Nephron progenitor cell (in vitro differentiated cells): ENCODE results near the gene CD37.

Source experiments
- DNase-seq: peaks from one replicate; pipeline ENCODE4 v3.0.0; 2021
- H3K27ac Mint-ChIP-seq: 2 replicates; pipeline ENCODE4 v1.8.0; 2021; ENCODE audit warnings: mild to moderate bottlenecking, moderate library complexity, mixed read lengths
- H3K27me3 Mint-ChIP-seq: 2 replicates; pipeline ENCODE4 v1.8.0; 2021; ENCODE audit warnings: mild to moderate bottlenecking, low read depth, mixed read lengths; ENCODE audit not compliant: poor library complexity
- H3K36me3 Mint-ChIP-seq: 2 replicates; pipeline ENCODE4 v1.8.0; 2021; ENCODE audit warnings: low read depth, mixed read lengths
- H3K4me1 Mint-ChIP-seq: 2 replicates; pipeline ENCODE4 v1.8.0; 2021; ENCODE audit warnings: mixed read lengths
- H3K4me3 Mint-ChIP-seq: 2 replicates; pipeline ENCODE4 v1.8.0; 2021; ENCODE audit warnings: mild to moderate bottlenecking, moderate library complexity, mixed read lengths
- H3K9me3 Mint-ChIP-seq: 2 replicates; pipeline ENCODE4 v1.8.0; 2021; ENCODE audit warnings: mild to moderate bottlenecking, moderate library complexity, mixed read lengths
- CTCF ChIP-seq: fragments of 200-600 bp; sonication (generic); IDR thresholded peaks from 2 replicates; pipeline ENCODE4 v1.5.0; 2021; ENCODE audit warnings: antibody characterized with exemption

Gene CD37

GRCh38 chr19:49361438-49362047, 26.3 kb downstream of the CD37 start:
- peaks cover 37% of the 10 kb centered on the region for H3K36me3 Mint-ChIP-seq
- no peaks in the 10 kb centered on the region for H3K9me3 Mint-ChIP-seq
- H3K27ac Mint-ChIP-seq = peak overlapping the region; percentile 98
- H3K27me3 Mint-ChIP-seq = peaks cover 3% of the 10 kb centered on the region
- H3K4me1 Mint-ChIP-seq = peaks cover 40% of the 10 kb centered on the region
- peak; percentile 83 for DNase-seq
- H3K4me3 Mint-ChIP-seq = no peak overlapping the region
- TF ChIP-seq CTCF = no peak

- peaks cover 29% of the 10 kb centered on the region for H3K36me3 Mint-ChIP-seq
- H3K27me3 Mint-ChIP-seq = peaks cover 3% of the 10 kb centered on the region
These were observed 27.1 kb downstream of the CD37 start, which contains the start of gene TEAD2 for GRCh38 chr19:49362048-49362928. Gene TEAD2 (minus strand): TSS chr19:49362416. CDS start chr19:49360075, 2,341 bp downstream.

GRCh38 chr19:49362929-49363267, 27.7 kb downstream of the CD37 start:
- Mint-ChIP-seq H3K27me3 (peaks cover 3% of the 10 kb centered on the region), H3K9me3 (no peaks in the 10 kb centered on the region), H3K4me1 (peaks cover 28% of the 10 kb centered on the region), H3K36me3 (peaks cover 25% of the 10 kb centered on the region), H3K27ac (no peak overlapping the region), H3K4me3 (no peak overlapping the region)
- peak; percentile 45 for DNase-seq
- no peak for TF ChIP-seq CTCF

More at GRCh38 chr19:49362048-49362928, 27.1 kb downstream of the CD37 start, which contains the start of gene TEAD2:
- TF ChIP-seq CTCF = no peak
- Mint-ChIP-seq H3K9me3 (no peaks in the 10 kb centered on the region), H3K4me3 (no peak within 1 kb of the TSS), H3K27ac (peak within 1 kb of the TSS; percentile 98), H3K4me1 (peaks cover 33% of the 10 kb centered on the region)
- peak; percentile 86 for DNase-seq

- Mint-ChIP-seq H3K27me3 (peaks cover 3% of the 10 kb centered on the region), H3K4me1 (peaks cover 23% of the 10 kb centered on the region), H3K36me3 (peaks cover 19% of the 10 kb centered on the region), H3K4me3 (no peak within 1 kb of the TSS), H3K9me3 (no peaks in the 10 kb centered on the region), H3K27ac (no peak within 1 kb of the TSS)
- no peak for TF ChIP-seq CTCF
- DNase-seq = peak; percentile 100
These were observed 28.3 kb downstream of the CD37 start, which contains the start of gene DKKL1 for GRCh38 chr19:49363268-49364082. Gene DKKL1 (plus strand): TSS chr19:49363877. CDS start chr19:49363999, 122 bp downstream.

- no peak overlapping the region for H3K27ac Mint-ChIP-seq
- peak; percentile 28 for DNase-seq
- peaks cover under 1% of the 10 kb centered on the region for H3K27me3 Mint-ChIP-seq
- H3K4me1 Mint-ChIP-seq = peaks cover 19% of the 10 kb centered on the region
- H3K4me3 Mint-ChIP-seq = no peak overlapping the region
- peaks cover 7% of the 10 kb centered on the region for H3K9me3 Mint-ChIP-seq
- no peak for TF ChIP-seq CTCF
- peaks cover 12% of the 10 kb centered on the region for H3K36me3 Mint-ChIP-seq
These were observed 29.0 kb downstream of the CD37 start for GRCh38 chr19:49364083-49364737.
